Adipocyte (in vitro differentiated cells): Measurements from ENCODE around the gene PPARGC1A.

Experiments used
- DNase-seq: peaks from one replicate; pipeline ENCODE4 v3.0.0-alpha.2; 2015; ENCODE audit warnings: low read depth
- H3K27me3 ChIP-seq: replicated peaks from 2 replicates; pipeline ENCODE4 v1.7.0; 2013; ENCODE audit warnings: mild to moderate bottlenecking, low read length, moderate library complexity; ENCODE audit not compliant: control insufficient read depth, insufficient read depth
- H3K36me3 ChIP-seq: 2 replicates; pipeline ENCODE4 v1.7.0; 2013; ENCODE audit warnings: low read length, mild to moderate bottlenecking, moderate library complexity; ENCODE audit not compliant: control insufficient read depth, insufficient read depth, severe bottlenecking
- H3K4me1 ChIP-seq: 2 replicates; pipeline ENCODE4 v1.7.0; 2013; ENCODE audit warnings: mild to moderate bottlenecking, low read length, moderate library complexity; ENCODE audit not compliant: control insufficient read depth, insufficient read depth
- H3K4me3 ChIP-seq: 2 replicates; pipeline ENCODE4 v1.7.0; 2013; ENCODE audit warnings: mild to moderate bottlenecking, low read length, moderate library complexity
- H3K9ac ChIP-seq: 2 replicates; pipeline ENCODE4 v1.7.0; 2013; ENCODE audit warnings: mild to moderate bottlenecking, low read length, moderate library complexity
- H3K9me3 ChIP-seq: 2 replicates; pipeline ENCODE4 v1.7.0; 2013; ENCODE audit warnings: mild to moderate bottlenecking, low read length, moderate library complexity; ENCODE audit not compliant: control insufficient read depth

Gene PPARGC1A

GRCh38 chr4:23828020-23828715 is 61.7 kb downstream of the PPARGC1A start:
- Histone ChIP-seq H3K9ac (no peak overlapping the region), H3K4me3 (no peak overlapping the region), H3K4me1 (no peaks in the 10 kb centered on the region), H3K27me3 (no peaks in the 10 kb centered on the region), H3K9me3 (no peaks in the 10 kb centered on the region), H3K36me3 (peaks cover 66% of the 10 kb centered on the region)
- no peak for DNase-seq

GRCh38 chr4:23822181-23822580 is 67.7 kb downstream of the PPARGC1A start:
- Histone ChIP-seq H3K4me3 (no peak overlapping the region), H3K9ac (no peak overlapping the region), H3K36me3 (peaks cover 50% of the 10 kb centered on the region), H3K4me1 (peaks cover 14% of the 10 kb centered on the region), H3K27me3 (no peaks in the 10 kb centered on the region), H3K9me3 (no peaks in the 10 kb centered on the region)
- no peak for DNase-seq

DNA sequence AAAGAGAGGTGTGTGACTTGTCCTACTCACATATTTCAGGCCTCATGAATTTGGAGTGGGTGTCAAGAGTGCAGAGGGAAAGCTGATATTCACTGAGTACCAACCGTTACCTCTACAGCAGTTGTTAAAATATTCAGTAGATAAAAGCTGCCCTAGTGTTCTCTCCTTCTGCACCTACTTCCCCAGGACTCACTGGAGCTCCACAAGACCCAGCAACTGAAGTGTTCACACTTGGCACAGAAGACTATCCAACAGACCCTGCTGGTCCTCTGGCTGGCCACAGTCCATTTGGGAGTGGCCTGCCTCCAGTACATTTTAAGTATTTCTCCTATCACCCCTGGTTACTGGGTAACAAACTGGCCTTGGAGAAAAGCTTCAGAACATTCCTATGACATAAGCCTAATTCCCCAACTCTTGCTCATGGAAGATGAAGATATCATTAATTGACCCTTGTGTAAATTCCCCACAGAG is 70.8 kb downstream of the PPARGC1A start:
- Histone ChIP-seq H3K4me3 (no peak overlapping the region), H3K36me3 (peaks cover 26% of the 10 kb centered on the region), H3K9me3 (no peaks in the 10 kb centered on the region), H3K4me1 (peaks cover 26% of the 10 kb centered on the region), H3K9ac (no peak overlapping the region), H3K27me3 (no peaks in the 10 kb centered on the region)
- no peak for DNase-seq

DNA sequence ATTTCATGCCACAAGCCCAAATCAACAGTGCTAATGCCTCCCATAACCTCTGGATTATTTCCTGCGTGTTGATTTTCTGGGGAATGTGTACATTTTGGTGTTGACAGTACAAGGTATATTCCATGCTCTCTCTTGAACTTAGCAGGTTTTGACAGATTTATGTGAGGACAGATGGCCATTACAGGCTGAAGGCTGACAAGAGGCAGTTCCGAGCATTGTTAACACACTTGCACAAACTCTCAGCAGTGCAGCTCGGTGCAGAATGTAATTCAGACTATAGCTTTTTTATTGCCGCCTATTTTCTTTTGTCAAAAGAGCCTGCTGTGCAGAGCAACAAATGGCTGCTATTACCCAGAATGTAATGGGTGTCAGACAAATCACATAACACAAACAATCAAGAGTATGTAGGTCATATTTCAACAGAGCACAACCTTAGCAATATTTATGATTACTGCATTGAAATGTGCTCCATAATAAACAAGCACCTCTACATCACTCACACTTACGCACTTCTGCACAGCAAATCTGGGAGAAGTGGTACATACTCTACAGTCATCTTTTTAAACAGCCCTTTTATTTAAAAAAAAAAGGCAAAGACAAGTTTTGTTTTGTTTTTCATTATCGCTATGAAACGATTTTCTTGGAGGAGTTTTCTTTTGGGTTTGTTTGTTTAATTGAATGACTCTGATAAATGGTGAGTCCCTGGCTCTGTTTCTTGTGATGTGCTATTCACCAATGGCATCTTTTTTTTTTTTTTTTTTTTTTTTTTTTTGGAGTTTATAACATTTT is 71.6 kb downstream of the PPARGC1A start:
- Histone ChIP-seq H3K27me3 (no peaks in the 10 kb centered on the region), H3K9me3 (no peaks in the 10 kb centered on the region), H3K4me1 (peaks cover 26% of the 10 kb centered on the region), H3K9ac (no peak overlapping the region), H3K4me3 (no peak overlapping the region), H3K36me3 (peaks cover 27% of the 10 kb centered on the region)
- no peak for DNase-seq

GRCh38 chr4:23814996-23815660 is 74.7 kb downstream of the PPARGC1A start:
- no peak for DNase-seq
- Histone ChIP-seq H3K4me1 (peaks cover 31% of the 10 kb centered on the region), H3K9me3 (no peaks in the 10 kb centered on the region), H3K36me3 (peaks cover 28% of the 10 kb centered on the region), H3K9ac (no peak overlapping the region), H3K27me3 (no peaks in the 10 kb centered on the region), H3K4me3 (no peak overlapping the region)

DNA sequence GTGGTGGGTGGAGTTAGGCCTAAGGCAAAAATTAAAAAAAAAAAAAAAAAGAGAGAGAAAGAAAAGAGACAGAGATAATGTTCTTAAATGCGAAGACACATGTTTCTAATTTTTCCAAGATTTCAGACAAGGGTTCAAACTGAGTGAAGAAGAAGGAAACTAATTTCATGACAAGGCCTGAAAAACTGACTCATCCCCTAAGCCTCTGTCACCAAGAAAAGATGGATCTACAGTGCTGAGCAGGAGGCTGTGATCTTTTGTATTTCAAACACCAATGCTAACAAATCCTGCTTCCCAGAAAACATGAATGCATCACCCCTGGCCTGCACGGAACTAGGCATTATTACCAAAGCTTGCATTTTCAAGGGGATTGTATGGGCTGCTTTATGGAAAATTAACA is 75.3 kb downstream of the PPARGC1A start:
- H3K9me3 ChIP-seq = no peaks in the 10 kb centered on the region
- H3K4me1 ChIP-seq = peaks cover 31% of the 10 kb centered on the region
- H3K27me3 ChIP-seq = no peaks in the 10 kb centered on the region
- H3K36me3 ChIP-seq = peaks cover 28% of the 10 kb centered on the region
- H3K9ac ChIP-seq = no peak overlapping the region
- no peak overlapping the region for H3K4me3 ChIP-seq
- no peak for DNase-seq

GRCh38 chr4:23811161-23811560 is 78.7 kb downstream of the PPARGC1A start:
- Histone ChIP-seq H3K9me3 (peaks cover 14% of the 10 kb centered on the region), H3K36me3 (peaks cover 38% of the 10 kb centered on the region), H3K4me3 (no peak overlapping the region), H3K9ac (peak overlapping the region; percentile 5), H3K4me1 (peaks cover 34% of the 10 kb centered on the region), H3K27me3 (no peaks in the 10 kb centered on the region)
- DNase-seq = no peak

- H3K4me3 ChIP-seq = no peak overlapping the region
- no peak overlapping the region for H3K9ac ChIP-seq
- no peak for DNase-seq
- no peaks in the 10 kb centered on the region for H3K27me3 ChIP-seq
- H3K4me1 ChIP-seq = peaks cover 11% of the 10 kb centered on the region
- H3K9me3 ChIP-seq = peaks cover 14% of the 10 kb centered on the region
- peaks cover 28% of the 10 kb centered on the region for H3K36me3 ChIP-seq
These were observed 84.4 kb downstream of the PPARGC1A start for GRCh38 chr4:23805450-23805851.

- DNase-seq = no peak
- Histone ChIP-seq H3K27me3 (no peaks in the 10 kb centered on the region), H3K9ac (peak overlapping the region; percentile 66), H3K4me3 (peak overlapping the region; percentile 39), H3K4me1 (peaks cover 30% of the 10 kb centered on the region), H3K9me3 (peaks cover 11% of the 10 kb centered on the region), H3K36me3 (peaks cover 18% of the 10 kb centered on the region)
These were observed 100.1 kb downstream of the PPARGC1A start for GRCh38 chr4:23789762-23790161.

GRCh38 chr4:23788460-23788859 is 101.4 kb downstream of the PPARGC1A start:
- H3K9ac ChIP-seq = peak overlapping the region; percentile 57
- H3K36me3 ChIP-seq = peaks cover 12% of the 10 kb centered on the region
- peaks cover 33% of the 10 kb centered on the region for H3K4me1 ChIP-seq
- H3K9me3 ChIP-seq = peaks cover 14% of the 10 kb centered on the region
- H3K27me3 ChIP-seq = no peaks in the 10 kb centered on the region
- no peak for DNase-seq
- H3K4me3 ChIP-seq = no peak overlapping the region

- H3K9me3 ChIP-seq = peaks cover 14% of the 10 kb centered on the region
- no peak for DNase-seq
- H3K36me3 ChIP-seq = peaks cover 12% of the 10 kb centered on the region
- H3K9ac ChIP-seq = no peak overlapping the region
- no peaks in the 10 kb centered on the region for H3K27me3 ChIP-seq
- no peak overlapping the region for H3K4me3 ChIP-seq
- peaks cover 37% of the 10 kb centered on the region for H3K4me1 ChIP-seq
These were observed 101.8 kb downstream of the PPARGC1A start for GRCh38 chr4:23788027-23788426.
